Activated naive CD8-positive, alpha-beta T cell treated with anti-CD3 and anti-CD28 coated beads for 36 hours (primary cell): Measurements from ENCODE around the gene MED13. TPM values are rescaled to one million over a fixed set of nuclear protein-coding genes. Genes with fewer than 3 reads are reported as not detected.
"Not testable (repeated sequence)": the region's sequence is repeated elsewhere in the genome, so short reads cannot be mapped to it uniquely, and the experiment has no call there.

Experiments used
- DNase-seq: peaks from one replicate; pipeline ENCODE4 v3.0.0; 2021
- H3K27ac Mint-ChIP-seq: one replicate; pipeline ENCODE4 v1.8.0; 2022; ENCODE audit warnings: mild to moderate bottlenecking, moderate library complexity, mixed read lengths
- H3K27me3 Mint-ChIP-seq: one replicate; pipeline ENCODE4 v1.8.0; 2022; ENCODE audit warnings: mild to moderate bottlenecking, mixed read lengths
- H3K36me3 Mint-ChIP-seq: one replicate; pipeline ENCODE4 v1.8.0; 2021; ENCODE audit warnings: mild to moderate bottlenecking, mixed read lengths
- H3K4me1 Mint-ChIP-seq: one replicate; pipeline ENCODE4 v1.8.0; 2021; ENCODE audit warnings: mixed read lengths
- H3K4me3 Mint-ChIP-seq: one replicate; pipeline ENCODE4 v1.8.0; 2022; ENCODE audit warnings: mild to moderate bottlenecking, moderate library complexity, mixed read lengths
- H3K9me3 Mint-ChIP-seq: one replicate; pipeline ENCODE4 v1.8.0; 2022; ENCODE audit warnings: mixed read lengths
- total RNA-seq, 2 experiments: library from RNA; stranded (reverse); gene quantifications; one replicate each; pipeline ENCODE4 v1.2.3, GENCODE V29; 2021

MED13 gene
- total RNA-seq, 2 experiments from 2014 or later = 37.8 to 39.1 TPM

DNA sequence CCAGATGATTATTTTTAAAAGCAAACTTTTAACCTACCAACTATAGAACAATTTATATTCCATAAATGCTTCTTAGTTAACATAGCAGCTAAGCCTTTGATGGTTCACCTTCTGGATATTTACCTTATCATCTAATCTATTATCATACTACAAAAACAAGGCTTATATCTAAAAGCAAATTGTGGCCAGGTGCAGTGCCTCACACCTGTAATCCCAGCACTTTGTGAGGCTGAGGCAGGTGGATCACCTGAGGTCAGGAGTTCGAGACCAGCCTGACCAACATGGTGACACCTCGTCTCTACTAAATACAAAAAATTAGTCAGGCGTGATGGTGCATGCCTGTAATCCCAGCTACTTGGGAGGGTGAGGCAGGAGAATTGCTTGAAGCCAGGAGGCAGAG is 61.9 kb downstream of the MED13 start:
- peaks cover 29% of the 10 kb centered on the region for H3K36me3 Mint-ChIP-seq
- not testable (repeated sequence) for H3K9me3 Mint-ChIP-seq, H3K27me3 Mint-ChIP-seq, H3K4me3 Mint-ChIP-seq, DNase-seq, H3K27ac Mint-ChIP-seq
- H3K4me1 Mint-ChIP-seq = peaks cover 30% of the 10 kb centered on the region

DNA sequence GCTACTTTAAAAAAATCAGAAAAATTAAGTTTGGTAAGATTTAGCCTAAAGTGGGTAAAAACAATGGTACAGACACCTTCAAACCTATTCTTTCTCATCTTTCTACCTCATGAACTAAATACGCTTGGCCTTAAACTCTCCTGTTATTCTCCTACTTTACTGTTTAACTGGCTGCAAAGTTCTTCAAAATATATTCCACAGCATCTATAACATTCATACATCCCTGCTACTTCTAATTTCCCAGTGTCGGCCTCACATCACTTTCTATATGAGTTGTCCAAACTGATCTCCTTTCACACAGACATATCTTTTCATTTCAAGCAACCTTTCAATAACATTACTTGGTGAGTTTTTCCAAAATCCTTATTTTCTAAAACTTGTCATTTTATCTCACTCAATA is 64.0 kb downstream of the MED13 start:
- peaks cover 22% of the 10 kb centered on the region for H3K36me3 Mint-ChIP-seq
- peaks cover 36% of the 10 kb centered on the region for H3K4me1 Mint-ChIP-seq
- no peak overlapping the region for H3K27ac Mint-ChIP-seq
- H3K9me3 Mint-ChIP-seq = no peaks in the 10 kb centered on the region
- H3K27me3 Mint-ChIP-seq = no peaks in the 10 kb centered on the region
- no peak overlapping the region for H3K4me3 Mint-ChIP-seq
- no peak for DNase-seq

GRCh38 chr17:62000186-62000585 is 64.9 kb downstream of the MED13 start:
- Mint-ChIP-seq H3K4me3 (no peak overlapping the region), H3K27ac (no peak overlapping the region), H3K36me3 (peaks cover 17% of the 10 kb centered on the region), H3K4me1 (peaks cover 39% of the 10 kb centered on the region), H3K9me3 (no peaks in the 10 kb centered on the region), H3K27me3 (no peaks in the 10 kb centered on the region)
- no peak for DNase-seq

GRCh38 chr17:61998534-61998933 is 66.5 kb downstream of the MED13 start:
- not testable (repeated sequence) for H3K9me3 Mint-ChIP-seq, H3K27ac Mint-ChIP-seq, DNase-seq, H3K27me3 Mint-ChIP-seq, H3K4me3 Mint-ChIP-seq
- Mint-ChIP-seq H3K4me1 (peaks cover 32% of the 10 kb centered on the region), H3K36me3 (peaks cover 14% of the 10 kb centered on the region)

- H3K9me3 Mint-ChIP-seq = no peaks in the 10 kb centered on the region
- H3K4me3 Mint-ChIP-seq = no peak overlapping the region
- peaks cover 32% of the 10 kb centered on the region for H3K4me1 Mint-ChIP-seq
- no peaks in the 10 kb centered on the region for H3K27me3 Mint-ChIP-seq
- peaks cover 9% of the 10 kb centered on the region for H3K36me3 Mint-ChIP-seq
- no peak overlapping the region for H3K27ac Mint-ChIP-seq
- DNase-seq = no peak
Measured at GRCh38 chr17:61997664-61998063, 67.4 kb downstream of the MED13 start.

DNA sequence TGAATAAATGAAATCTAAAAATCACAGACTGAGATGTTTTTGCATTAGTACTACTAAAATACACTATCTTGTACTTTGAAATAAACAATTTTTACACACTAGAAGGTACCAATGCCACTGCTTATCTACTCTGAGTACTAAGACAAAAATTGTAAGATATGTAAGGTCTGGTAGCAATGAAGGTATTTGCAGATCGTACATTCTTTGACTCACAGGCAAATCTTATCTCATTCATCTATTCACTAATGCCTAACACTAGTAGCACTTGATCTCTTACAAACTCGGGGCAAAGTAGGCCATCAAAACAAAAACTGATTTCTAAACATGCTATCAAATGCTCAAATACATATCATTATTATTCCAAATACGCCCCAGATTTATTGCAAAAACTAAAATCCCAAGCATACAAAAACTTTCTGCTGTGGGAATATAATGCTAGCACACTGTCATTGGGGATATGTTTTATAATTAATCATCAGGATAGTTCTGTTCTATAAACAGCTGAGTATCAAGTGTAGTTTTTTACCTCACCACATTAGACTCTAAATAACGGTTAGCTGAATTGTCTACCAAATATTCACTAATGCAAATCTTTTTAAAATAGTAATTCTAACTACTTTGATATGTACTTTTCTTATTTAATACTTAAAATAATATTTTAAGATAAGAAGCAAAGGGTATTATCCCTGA is 68.0 kb downstream of the MED13 start:
- no peaks in the 10 kb centered on the region for H3K27me3 Mint-ChIP-seq
- no peak overlapping the region for H3K4me3 Mint-ChIP-seq
- H3K27ac Mint-ChIP-seq = no peak overlapping the region

GRCh38 chr17:61989509-61989908 is 75.6 kb downstream of the MED13 start:
- Mint-ChIP-seq H3K27ac (no peak overlapping the region), H3K9me3 (no peaks in the 10 kb centered on the region), H3K27me3 (no peaks in the 10 kb centered on the region), H3K36me3 (peaks cover 3% of the 10 kb centered on the region), H3K4me3 (no peak overlapping the region), H3K4me1 (peaks cover 2% of the 10 kb centered on the region)
- no peak for DNase-seq

More for the DNA sequence above, 68.0 kb downstream of the MED13 start:
- Mint-ChIP-seq H3K36me3 (peaks cover 9% of the 10 kb centered on the region), H3K4me1 (peaks cover 32% of the 10 kb centered on the region), H3K9me3 (no peaks in the 10 kb centered on the region)
- DNase-seq = no peak

- no peak overlapping the region for H3K4me3 Mint-ChIP-seq
- peaks cover 2% of the 10 kb centered on the region for H3K4me1 Mint-ChIP-seq
- H3K36me3 Mint-ChIP-seq = peaks cover 9% of the 10 kb centered on the region
- no peaks in the 10 kb centered on the region for H3K9me3 Mint-ChIP-seq
- no peak overlapping the region for H3K27ac Mint-ChIP-seq
- DNase-seq = no peak
- H3K27me3 Mint-ChIP-seq = no peaks in the 10 kb centered on the region
Measured at GRCh38 chr17:61986898-61987297, 78.2 kb downstream of the MED13 start.

DNA sequence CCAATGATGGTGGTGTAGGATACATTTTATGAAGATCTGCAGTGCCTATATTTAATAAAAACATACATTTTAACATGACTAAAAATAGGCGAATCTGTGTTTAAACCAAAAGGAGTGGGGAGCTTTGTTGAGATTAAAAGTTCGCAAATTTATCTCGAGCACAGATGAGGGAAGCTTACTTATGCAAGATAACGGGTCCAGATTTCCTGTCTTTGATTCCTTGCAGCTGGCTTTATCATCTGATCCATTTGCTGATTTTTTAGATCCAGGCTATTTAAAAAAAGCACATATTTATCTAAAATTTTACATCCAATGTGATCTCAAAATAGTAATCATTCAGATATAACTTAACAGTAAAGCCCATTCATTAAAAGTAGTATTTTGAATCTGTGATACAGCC is 80.3 kb downstream of the MED13 start:
- H3K4me3 Mint-ChIP-seq = no peak overlapping the region
- no peaks in the 10 kb centered on the region for H3K27me3 Mint-ChIP-seq
- no peak overlapping the region for H3K27ac Mint-ChIP-seq
- H3K4me1 Mint-ChIP-seq = peaks cover 4% of the 10 kb centered on the region
- no peak for DNase-seq
- peaks cover 15% of the 10 kb centered on the region for H3K36me3 Mint-ChIP-seq
- no peaks in the 10 kb centered on the region for H3K9me3 Mint-ChIP-seq

DNA sequence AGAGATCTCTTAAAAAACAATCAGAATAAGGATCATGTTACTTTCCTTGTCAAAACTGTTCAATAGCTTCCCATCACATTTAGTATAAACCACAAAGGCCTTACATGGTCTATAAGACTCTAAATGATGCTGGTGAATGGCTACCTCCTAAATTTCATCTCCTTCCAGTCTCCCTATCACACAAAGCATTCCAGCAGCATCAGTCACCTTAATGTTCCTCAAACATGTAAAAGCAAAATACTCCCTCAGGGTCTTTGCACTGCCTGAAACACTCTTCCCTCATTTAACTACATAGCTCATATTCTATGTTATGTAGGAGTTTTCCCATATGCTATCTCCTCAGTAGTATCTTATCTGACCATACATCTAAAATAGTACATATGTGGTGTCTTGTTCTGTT is 83.8 kb downstream of the MED13 start:
- H3K4me1 Mint-ChIP-seq = peaks cover 3% of the 10 kb centered on the region
- H3K4me3 Mint-ChIP-seq = no peak overlapping the region
- H3K9me3 Mint-ChIP-seq = no peaks in the 10 kb centered on the region
- H3K27ac Mint-ChIP-seq = no peak overlapping the region
- H3K27me3 Mint-ChIP-seq = no peaks in the 10 kb centered on the region
- DNase-seq = no peak
- peaks cover 25% of the 10 kb centered on the region for H3K36me3 Mint-ChIP-seq

GRCh38 chr17:61980535-61980934 is 84.5 kb downstream of the MED13 start:
- peaks cover 3% of the 10 kb centered on the region for H3K4me1 Mint-ChIP-seq
- H3K4me3 Mint-ChIP-seq = no peak overlapping the region
- no peak for DNase-seq
- no peaks in the 10 kb centered on the region for H3K9me3 Mint-ChIP-seq
- peaks cover 27% of the 10 kb centered on the region for H3K36me3 Mint-ChIP-seq
- H3K27me3 Mint-ChIP-seq = no peaks in the 10 kb centered on the region
- H3K27ac Mint-ChIP-seq = no peak overlapping the region

GRCh38 chr17:61974115-61974514 is 91.0 kb downstream of the MED13 start:
- Mint-ChIP-seq H3K27ac (no peak overlapping the region), H3K36me3 (peaks cover 25% of the 10 kb centered on the region), H3K27me3 (no peaks in the 10 kb centered on the region), H3K9me3 (no peaks in the 10 kb centered on the region), H3K4me3 (no peak overlapping the region), H3K4me1 (peaks cover 11% of the 10 kb centered on the region)
- no peak for DNase-seq

DNA sequence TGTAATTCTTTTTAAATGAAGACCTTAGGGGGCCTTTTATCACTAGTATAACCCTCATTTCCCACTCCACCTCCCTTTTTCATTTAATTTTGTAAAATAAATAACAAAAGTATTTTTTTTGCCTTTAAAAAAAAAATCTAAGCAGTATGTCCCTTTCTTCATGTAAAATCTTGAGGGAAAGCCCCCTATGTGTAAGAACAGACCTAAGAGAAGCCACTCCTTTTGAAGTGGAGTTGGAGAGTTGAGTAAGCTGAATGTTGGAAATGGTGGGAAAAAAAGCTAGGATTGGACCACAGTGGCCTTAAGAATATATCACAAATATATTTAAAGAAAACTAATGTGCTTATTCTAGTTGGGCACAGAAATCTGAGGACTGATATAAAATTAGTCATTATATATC is 92.8 kb downstream of the MED13 start:
- no peaks in the 10 kb centered on the region for H3K27me3 Mint-ChIP-seq
- peaks cover 11% of the 10 kb centered on the region for H3K4me1 Mint-ChIP-seq
- H3K4me3 Mint-ChIP-seq = no peak overlapping the region
- DNase-seq = no peak
- H3K9me3 Mint-ChIP-seq = no peaks in the 10 kb centered on the region
- peaks cover 12% of the 10 kb centered on the region for H3K36me3 Mint-ChIP-seq
- H3K27ac Mint-ChIP-seq = no peak overlapping the region

DNA sequence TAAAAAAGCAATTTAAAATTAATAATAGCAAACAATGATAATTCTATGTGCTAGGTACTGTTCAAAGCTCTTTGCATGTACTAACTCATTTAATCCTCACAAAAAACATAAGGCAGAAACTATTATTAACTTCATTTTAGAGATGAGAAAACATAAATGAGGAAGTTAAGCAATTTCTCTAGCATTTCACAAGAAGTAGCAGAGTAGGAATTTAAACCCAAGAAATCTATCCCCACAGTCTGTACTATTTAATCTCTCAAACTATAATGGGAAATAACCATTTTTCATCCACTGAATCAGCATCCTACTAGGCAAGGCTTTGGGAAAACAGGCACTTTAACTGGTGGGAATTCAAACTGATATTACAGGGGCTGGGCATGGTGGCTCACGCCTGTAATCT is 95.0 kb downstream of the MED13 start:
- Mint-ChIP-seq H3K4me3 (no peak overlapping the region), H3K27me3 (no peaks in the 10 kb centered on the region), H3K27ac (no peak overlapping the region), H3K4me1 (peaks cover 7% of the 10 kb centered on the region), H3K9me3 (no peaks in the 10 kb centered on the region), H3K36me3 (peaks cover 7% of the 10 kb centered on the region)
- no peak for DNase-seq

DNA sequence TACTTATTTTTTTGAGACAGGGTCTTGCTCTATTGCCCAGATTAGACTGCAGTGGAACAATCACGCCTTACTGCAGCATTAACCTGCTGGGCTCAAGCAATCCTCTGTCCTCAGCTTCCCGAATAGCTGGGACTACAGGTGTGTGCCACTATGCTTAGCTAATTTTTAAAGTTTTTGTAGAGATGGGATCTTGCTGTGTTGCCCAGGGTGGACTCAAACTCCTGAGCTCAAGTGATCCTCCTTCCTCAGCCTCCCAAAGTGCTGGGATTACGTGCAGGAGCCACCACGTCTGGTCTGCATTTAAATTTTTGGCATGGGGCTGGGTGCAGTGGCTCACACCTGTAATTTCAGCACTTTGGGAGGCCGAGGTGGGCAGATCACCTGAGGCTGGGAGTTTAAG is 96.3 kb downstream of the MED13 start:
- DNase-seq = no peak
- H3K36me3 Mint-ChIP-seq = peaks cover 2% of the 10 kb centered on the region
- no peak overlapping the region for H3K27ac Mint-ChIP-seq
- H3K9me3 Mint-ChIP-seq = no peaks in the 10 kb centered on the region
- no peak overlapping the region for H3K4me3 Mint-ChIP-seq
- no peaks in the 10 kb centered on the region for H3K27me3 Mint-ChIP-seq
- H3K4me1 Mint-ChIP-seq = no peaks in the 10 kb centered on the region

DNA sequence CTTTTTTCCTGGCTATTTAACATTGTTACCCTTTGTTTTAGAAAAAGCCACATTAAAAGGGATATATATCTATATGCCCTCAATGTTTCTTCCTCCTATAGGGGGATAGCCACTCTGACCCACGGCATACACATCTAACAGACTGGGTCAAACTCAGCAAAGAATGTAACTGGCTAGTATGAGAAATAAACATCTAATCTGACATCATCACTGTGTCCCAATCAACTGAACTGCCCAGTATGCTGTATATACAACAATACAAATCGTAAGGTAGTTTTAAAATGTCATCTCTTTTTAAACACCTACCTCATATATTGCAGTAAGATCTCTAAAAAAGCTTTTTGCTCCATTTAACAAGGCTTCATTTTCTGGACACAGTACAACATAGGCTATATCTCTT is 97.3 kb downstream of the MED13 start:
- H3K9me3 Mint-ChIP-seq = no peaks in the 10 kb centered on the region
- no peak for DNase-seq
- no peak overlapping the region for H3K4me3 Mint-ChIP-seq
- no peak overlapping the region for H3K27ac Mint-ChIP-seq
- no peaks in the 10 kb centered on the region for H3K4me1 Mint-ChIP-seq
- H3K27me3 Mint-ChIP-seq = no peaks in the 10 kb centered on the region
- H3K36me3 Mint-ChIP-seq = peaks cover 2% of the 10 kb centered on the region
